ENCODE data around the gene HOGA1.

HOGA1 gene

GRCh38 chr10:97543025-97543546 is 41.1 kb upstream of the HOGA1 start:
- Histone ChIP-seq H3K27me3 (ENCODE audit: insufficient read depth, poor library complexity, severe bottlenecking) (no peaks in the 10 kb centered on the region), H3K27ac (ENCODE audit: poor library complexity, severe bottlenecking) (peak overlapping the region; percentile 99), H3K4me3 (ENCODE audit: severe bottlenecking) (no peak overlapping the region), H3K4me1 (ENCODE audit: insufficient read depth, poor library complexity, severe bottlenecking) (peaks cover 45% of the 10 kb centered on the region), H3K9me3 (ENCODE audit: severe bottlenecking) (no peaks in the 10 kb centered on the region), H3K36me3 (ENCODE audit: low read depth) (no peaks in the 10 kb centered on the region)
- ATAC-seq (ENCODE audit: low read depth) = peak; percentile 83
- DNase-seq (ENCODE audit: low spot score) = peak; percentile 95
- TF ChIP-seq CTCF (IDR thresholded peaks at IDR 0.05; ENCODE audit: poor library complexity, severe bottlenecking) = no peak

GRCh38 chr10:97546456-97547270 is 37.5 kb upstream of the HOGA1 start:
- Histone ChIP-seq H3K4me3 (ENCODE audit: severe bottlenecking) (no peak overlapping the region), H3K27me3 (ENCODE audit: insufficient read depth, poor library complexity, severe bottlenecking) (no peaks in the 10 kb centered on the region), H3K27ac (ENCODE audit: poor library complexity, severe bottlenecking) (no peak overlapping the region), H3K36me3 (ENCODE audit: low read depth) (no peaks in the 10 kb centered on the region), H3K4me1 (ENCODE audit: insufficient read depth, poor library complexity, severe bottlenecking) (peaks cover 38% of the 10 kb centered on the region), H3K9me3 (ENCODE audit: severe bottlenecking) (no peaks in the 10 kb centered on the region)
- DNase-seq (ENCODE audit: low spot score) (no peak), ATAC-seq (ENCODE audit: low read depth) (no peak)
- no peak for TF ChIP-seq CTCF (IDR thresholded peaks at IDR 0.05; ENCODE audit: poor library complexity, severe bottlenecking)

- ATAC-seq (ENCODE audit: low read depth) (no peak), DNase-seq (ENCODE audit: low spot score) (no peak)
- H3K27ac ChIP-seq (ENCODE audit: poor library complexity, severe bottlenecking) = no peak overlapping the region
- H3K36me3 ChIP-seq (ENCODE audit: low read depth) = no peaks in the 10 kb centered on the region
- peaks cover 33% of the 10 kb centered on the region for H3K4me1 ChIP-seq (ENCODE audit: insufficient read depth, poor library complexity, severe bottlenecking)
- TF ChIP-seq CTCF (IDR thresholded peaks at IDR 0.05; ENCODE audit: poor library complexity, severe bottlenecking) = no peak
- no peak overlapping the region for H3K4me3 ChIP-seq (ENCODE audit: severe bottlenecking)
- no peaks in the 10 kb centered on the region for H3K27me3 ChIP-seq (ENCODE audit: insufficient read depth, poor library complexity, severe bottlenecking)
- H3K9me3 ChIP-seq (ENCODE audit: severe bottlenecking) = no peaks in the 10 kb centered on the region
These were observed 37.0 kb upstream of the HOGA1 start for GRCh38 chr10:97547271-97547600.

- Histone ChIP-seq H3K36me3 (ENCODE audit: low read depth) (no peaks in the 10 kb centered on the region), H3K27me3 (ENCODE audit: insufficient read depth, poor library complexity, severe bottlenecking) (no peaks in the 10 kb centered on the region), H3K27ac (ENCODE audit: poor library complexity, severe bottlenecking) (peak overlapping the region; percentile 71), H3K9me3 (ENCODE audit: severe bottlenecking) (no peaks in the 10 kb centered on the region), H3K4me1 (ENCODE audit: insufficient read depth, poor library complexity, severe bottlenecking) (peaks cover 26% of the 10 kb centered on the region), H3K4me3 (ENCODE audit: severe bottlenecking) (no peak overlapping the region)
- ATAC-seq (ENCODE audit: low read depth) (no peak), DNase-seq (ENCODE audit: low spot score) (no peak)
- no peak for TF ChIP-seq CTCF (IDR thresholded peaks at IDR 0.05; ENCODE audit: poor library complexity, severe bottlenecking)
These were observed 36.2 kb upstream of the HOGA1 start for GRCh38 chr10:97547962-97548361.
